Stimulated activated CD8-positive, alpha-beta memory T cell treated with anti-CD3 and anti-CD28 coated beads, Interleukin-7, amount 100 ng/mL, for 4 hours (primary cell): ENCODE data around the gene CARM1.

Source experiments
- DNase-seq, 2 donors: peaks; one replicate each; pipeline ENCODE4 v3.0.0-alpha.2; 2020; ENCODE audit warnings: low read depth in 2 of 2

CARM1 gene

DNA sequence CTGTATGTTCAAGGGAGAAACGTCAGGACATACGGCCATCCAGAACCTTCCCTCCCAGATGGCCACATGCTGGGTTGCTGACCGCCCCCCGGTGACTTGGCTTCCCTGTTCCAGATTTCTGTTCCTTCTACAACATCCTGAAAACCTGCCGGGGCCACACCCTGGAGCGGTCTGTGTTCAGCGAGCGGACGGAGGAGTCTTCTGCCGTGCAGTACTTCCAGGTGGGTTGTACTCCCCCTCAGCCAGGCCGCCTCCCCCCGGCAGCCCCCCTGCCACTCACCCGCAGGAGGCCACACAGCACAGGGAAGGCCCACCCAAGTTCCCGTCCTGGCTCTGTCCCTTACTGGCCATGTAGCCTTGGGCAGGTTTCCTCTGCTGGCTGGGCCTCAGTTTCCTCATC is 36.6 kb downstream of the CARM1 start:
- DNase-seq: no peak

GRCh38 chr19:10908380-10908960 is 37.1 kb downstream of the CARM1 start:
- DNase-seq: no peak

DNA sequence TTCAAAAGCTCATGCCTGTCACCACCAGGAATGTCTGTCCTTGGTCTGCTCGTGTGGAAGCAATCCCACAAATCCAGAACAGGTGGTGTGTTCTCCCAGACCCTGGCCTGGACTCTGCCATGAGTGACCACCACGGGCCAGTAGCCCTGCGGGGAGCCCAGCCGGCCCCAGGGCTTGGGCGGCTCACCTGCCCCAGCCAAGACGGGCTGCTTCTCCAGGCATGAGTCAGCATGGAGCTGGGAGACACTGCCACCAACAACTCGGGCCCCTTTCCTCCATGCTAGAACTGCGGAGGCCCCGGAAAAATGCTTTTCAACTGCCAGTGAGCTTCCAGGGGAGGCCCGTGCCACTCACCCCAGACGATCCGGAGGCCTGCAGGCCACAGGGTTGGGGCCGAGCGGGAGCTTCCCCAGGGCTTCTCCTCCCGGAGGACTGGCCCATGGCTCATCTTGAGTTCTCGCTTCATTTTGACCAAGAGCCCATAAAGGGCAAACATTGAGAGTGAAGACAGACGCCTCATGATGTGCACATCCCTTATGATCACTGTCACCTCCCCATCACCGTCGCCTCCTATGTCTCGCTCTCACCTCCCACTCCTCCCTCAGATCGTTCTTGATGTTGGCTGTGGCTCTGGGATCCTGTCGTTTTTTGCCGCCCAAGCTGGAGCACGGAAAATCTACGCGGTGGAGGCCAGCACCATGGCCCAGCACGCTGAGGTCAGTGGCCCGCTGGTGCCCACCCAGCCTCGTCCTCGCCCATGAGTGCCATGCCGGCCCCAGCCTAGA is 40.4 kb downstream of the CARM1 start:
- no peak for DNase-seq

DNA sequence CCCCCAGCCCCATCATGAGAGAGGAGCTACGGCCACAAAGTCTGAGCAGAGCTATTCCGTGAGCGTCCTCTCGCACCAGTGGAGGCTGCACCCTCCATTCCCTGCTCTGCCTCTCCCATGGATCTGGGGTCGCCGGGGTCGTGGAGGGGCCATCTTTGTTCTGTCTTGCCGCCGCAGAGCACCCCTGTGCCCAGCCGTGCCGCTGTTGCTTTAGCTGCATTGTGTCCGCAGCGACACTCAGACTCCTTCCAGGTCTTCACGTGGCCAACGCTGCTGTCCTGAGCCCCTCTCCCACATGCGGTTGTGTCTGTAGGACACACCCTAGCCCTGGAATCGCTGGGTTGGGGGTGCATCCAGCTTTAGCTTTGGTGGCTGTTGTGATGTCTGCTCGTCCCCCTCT is 41.3 kb downstream of the CARM1 start:
- DNase-seq: no peak

DNA sequence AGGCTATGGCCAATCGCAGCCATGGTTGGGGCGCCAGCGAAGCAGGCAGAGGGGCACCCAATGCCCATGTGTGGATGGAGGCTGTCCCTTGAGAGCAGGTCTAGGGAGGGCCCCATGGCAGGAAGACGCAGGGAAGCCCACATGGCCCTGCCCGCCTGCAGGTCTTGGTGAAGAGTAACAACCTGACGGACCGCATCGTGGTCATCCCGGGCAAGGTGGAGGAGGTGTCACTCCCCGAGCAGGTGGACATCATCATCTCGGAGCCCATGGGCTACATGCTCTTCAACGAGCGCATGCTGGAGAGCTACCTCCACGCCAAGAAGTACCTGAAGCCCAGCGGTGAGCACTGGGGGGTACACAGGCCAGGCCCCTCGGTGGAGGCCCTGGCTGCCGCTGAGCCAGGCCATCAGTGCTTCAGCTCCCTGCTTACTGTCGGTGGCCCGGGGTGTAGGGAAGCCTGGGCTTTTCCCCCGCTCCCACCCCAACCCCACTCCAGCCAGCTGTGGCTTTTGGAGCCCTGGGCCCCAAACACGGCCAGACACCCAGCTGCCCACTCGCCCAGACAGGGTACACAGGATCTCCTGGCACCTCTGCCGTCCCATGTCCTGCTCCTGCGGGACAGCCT is 42.5 kb downstream of the CARM1 start:
- DNase-seq: no peak

DNA sequence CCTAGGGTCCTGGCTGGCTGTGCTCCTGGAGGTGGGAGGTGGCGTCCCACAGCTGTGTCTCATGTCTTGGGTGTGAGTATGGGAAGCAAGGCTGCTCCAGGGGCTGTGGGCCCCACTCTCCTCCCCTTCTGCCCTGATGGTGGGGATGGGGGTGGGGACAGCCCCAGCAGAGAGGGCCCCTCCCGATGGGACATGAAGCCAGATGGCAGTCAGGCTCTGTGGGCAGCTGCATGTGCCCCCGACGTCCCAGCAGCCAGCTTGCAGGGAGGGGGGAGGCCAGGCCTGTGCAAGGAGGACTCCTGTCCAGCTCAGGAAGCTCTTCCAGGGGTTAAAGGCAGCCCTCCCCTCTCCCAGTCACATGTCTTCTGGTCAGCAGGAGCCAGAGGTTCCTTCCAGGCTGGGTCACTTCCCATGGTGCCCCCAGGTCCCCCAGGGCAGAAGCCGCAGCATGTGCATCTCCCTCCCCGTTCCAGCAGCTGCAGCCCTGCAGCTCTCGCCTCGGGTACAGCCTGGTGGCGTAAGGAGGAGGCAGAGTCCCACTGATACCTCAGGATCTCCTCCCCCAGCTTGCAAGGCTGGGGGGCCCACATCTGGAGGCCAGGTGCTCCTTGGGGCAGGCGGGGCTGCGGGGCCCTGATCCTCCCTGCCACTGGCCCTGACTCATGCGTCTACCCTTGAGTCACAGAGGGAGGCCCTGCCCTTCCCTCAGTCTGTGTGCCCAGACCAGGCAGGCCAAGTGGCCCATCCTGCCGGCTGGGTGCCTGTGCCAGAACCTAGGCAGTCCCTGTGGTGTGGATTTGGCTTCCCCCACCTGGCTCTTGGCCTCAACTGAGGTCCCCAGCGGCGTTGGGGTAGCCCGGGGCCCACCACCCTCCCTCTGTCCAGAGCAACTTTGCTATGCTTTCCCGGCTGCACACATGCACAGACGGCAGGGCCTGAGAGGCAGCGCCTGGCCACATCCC is 44.1 kb downstream of the CARM1 start:
- no peak for DNase-seq

GRCh38 chr19:10916602-10917001 is 45.2 kb downstream of the CARM1 start:
- DNase-seq: no peak

- DNase-seq: no peak
Observed at GRCh38 chr19:10918359-10918758, 47.0 kb downstream of the CARM1 start.

- DNase-seq: no peak
Observed at GRCh38 chr19:10919352-10920287, 48.3 kb downstream of the CARM1 start.

GRCh38 chr19:10920288-10920655 is 48.9 kb downstream of the CARM1 start:
- DNase-seq: no peak

DNA sequence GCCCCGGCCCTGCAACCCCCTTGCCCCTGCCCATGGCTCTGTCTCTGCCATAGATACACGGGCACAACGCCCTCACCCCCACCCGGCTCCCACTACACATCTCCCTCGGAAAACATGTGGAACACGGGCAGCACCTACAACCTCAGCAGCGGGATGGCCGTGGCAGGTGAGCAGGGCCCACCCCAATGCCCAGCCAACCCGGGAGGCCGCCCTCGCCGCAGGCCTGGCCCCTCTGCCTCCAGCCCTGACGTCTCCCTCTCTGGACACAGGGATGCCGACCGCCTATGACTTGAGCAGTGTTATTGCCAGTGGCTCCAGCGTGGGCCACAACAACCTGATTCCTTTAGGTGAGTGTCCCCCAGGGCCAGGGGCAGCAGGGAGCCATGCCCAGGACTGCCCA is 49.4 kb downstream of the CARM1 start:
- DNase-seq: no peak

DNA sequence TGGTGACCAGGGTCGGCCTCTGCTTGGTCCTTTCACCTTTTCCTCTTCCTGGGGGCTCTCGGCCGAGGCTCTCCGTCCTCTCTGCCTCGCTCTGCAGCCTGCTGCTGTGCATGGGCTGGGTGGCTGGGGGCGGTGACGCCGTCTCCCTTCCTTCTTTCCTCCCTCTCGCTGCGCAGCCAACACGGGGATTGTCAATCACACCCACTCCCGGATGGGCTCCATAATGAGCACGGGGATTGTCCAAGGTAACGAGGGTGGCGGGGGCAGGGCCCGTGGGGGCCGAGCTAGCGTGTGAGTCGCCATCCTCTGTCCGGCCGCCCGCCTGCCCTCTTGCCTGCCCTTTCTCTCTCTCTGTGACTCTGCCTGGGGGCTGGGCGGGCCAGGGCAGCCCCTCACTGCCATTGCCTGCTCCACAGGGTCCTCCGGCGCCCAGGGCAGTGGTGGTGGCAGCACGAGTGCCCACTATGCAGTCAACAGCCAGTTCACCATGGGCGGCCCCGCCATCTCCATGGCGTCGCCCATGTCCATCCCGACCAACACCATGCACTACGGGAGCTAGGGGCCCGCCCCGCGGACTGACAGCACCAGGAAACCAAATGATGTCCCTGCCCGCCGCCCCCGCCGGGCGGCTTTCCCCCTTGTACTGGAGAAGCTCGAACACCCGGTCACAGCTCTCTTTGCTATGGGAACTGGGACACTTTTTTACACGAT is 50.0 kb downstream of the CARM1 start:
- no peak for DNase-seq

DNA sequence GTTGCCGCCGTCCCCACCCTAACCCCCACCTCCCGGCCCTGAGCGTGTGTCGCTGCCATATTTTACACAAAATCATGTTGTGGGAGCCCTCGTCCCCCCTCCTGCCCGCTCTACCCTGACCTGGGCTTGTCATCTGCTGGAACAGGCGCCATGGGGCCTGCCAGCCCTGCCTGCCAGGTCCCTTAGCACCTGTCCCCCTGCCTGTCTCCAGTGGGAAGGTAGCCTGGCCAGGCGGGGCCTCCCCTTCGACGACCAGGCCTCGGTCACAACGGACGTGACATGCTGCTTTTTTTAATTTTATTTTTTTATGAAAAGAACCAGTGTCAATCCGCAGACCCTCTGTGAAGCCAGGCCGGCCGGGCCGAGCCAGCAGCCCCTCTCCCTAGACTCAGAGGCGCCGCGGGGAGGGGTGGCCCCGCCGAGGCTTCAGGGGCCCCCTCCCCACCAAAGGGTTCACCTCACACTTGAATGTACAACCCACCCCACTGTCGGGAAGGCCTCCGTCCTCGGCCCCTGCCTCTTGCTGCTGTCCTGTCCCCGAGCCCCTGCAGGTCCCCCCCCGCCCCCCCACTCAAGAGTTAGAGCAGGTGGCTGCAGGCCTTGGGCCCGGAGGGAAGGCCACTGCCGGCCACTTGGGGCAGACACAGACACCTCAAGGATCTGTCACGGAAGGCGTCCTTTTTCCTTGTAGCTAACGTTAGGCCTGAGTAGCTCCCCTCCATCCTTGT is 50.7 kb downstream of the CARM1 start:
- no peak for DNase-seq

DNA sequence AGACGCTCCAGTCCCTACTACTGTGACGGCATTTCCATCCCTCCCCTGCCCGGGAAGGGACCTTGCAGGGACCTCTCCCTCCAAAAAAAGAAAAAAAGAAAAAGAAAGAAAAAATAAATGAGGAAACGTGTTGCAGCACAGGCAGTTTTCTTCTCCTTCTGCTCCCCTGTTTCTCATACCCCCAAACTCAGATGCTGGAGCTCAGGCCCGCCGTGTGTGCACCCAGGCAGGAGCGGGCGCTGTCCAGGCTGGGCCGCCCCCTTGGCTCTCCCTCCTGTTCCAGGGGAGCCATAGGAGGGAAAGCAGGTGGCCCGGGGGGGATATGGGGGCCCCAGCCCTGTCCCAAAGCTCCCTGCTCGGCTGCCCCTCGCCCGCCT is 51.3 kb downstream of the CARM1 start:
- DNase-seq: no peak

- DNase-seq: no peak
Observed at GRCh38 chr19:10923260-10924112, 52.1 kb downstream of the CARM1 start.

DNA sequence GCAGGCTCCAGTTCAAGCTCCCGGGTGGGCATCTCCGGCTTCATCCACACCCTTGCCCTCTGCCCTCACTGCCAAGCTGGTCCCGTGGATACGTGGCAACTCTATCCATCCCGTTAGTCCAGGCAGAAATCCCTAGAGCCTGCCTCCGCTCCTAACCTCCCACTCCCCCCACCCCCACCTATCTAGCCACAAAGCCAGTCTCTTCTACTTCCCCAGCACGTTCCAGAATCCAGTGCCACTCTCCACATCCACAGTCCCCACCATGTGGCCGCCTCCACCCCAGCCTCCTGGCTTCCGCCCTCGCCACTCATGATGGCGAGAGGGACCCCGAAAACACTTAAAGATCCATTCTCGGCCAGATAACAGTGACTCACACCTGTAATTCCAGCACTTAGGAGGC is 53.2 kb downstream of the CARM1 start:
- DNase-seq: no peak

GRCh38 chr19:10927730-10928562 is 56.6 kb downstream of the CARM1 start:
- DNase-seq: no peak
